Keratinocyte (primary cell): ENCODE data around the gene PARD3.

Experiments
- CTCF ChIP-seq, 3 experiments: IDR thresholded peaks in 1 of 3; conservative IDR thresholded peaks in 1 of 3; optimal IDR thresholded peaks in 1 of 3; 2 replicates in 2 of 3; 3 replicates in 1 of 3; pipeline versions ENCODE3 to v1.5.1; 2011; ENCODE audit warnings: low read length in 3 of 3, mild to moderate bottlenecking in 3 of 3, moderate library complexity in 2 of 3, control low read depth in 1 of 3, inconsistent platforms in 1 of 3; ENCODE audit not compliant: insufficient read depth in 2 of 3; ENCODE audit errors: extremely low read depth in 1 of 3
- EZH2 ChIP-seq: IDR thresholded peaks from one replicate; pipeline ENCODE4 v1.6.1; 2012; ENCODE audit warnings: inconsistent platforms, mild to moderate bottlenecking, low read length, moderate library complexity

DNA sequence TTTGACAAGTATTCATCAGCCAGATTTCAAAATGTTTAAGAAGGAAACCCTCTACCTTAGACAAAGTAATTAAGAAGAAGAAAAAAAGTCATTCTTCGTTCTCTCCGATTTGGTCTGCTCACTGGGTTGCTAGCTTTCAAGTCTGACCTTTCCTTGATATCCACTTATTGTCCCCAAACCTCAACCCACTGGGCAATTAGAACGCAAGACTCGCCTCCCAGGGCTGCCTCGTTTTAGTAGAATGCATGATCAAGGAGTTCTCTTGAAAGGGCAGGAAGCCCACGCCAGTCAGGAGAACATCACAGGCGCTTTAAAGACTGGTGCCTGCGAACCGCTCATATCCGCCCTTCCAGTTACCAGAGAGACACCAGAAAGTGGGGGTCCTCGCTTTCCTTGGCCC is 637.7 kb downstream of the PARD3 start:
- TF ChIP-seq CTCF (optimal IDR thresholded peaks at IDR 0.05 in 1 of 3, IDR thresholded peaks at IDR 0.05 in 1 of 3, conservative IDR thresholded peaks at IDR 0.05 in 1 of 3; ENCODE audit: extremely low read depth in 1 of 3, insufficient read depth in 2 of 3, low read length in 3 of 3) (no peak), EZH2 (no peak)
